Activated CD8-positive, alpha-beta memory T cell treated with anti-CD3 and anti-CD28 coated beads for 36 hours (primary cell): Measurements from ENCODE around the gene SENP1. TPM values are rescaled to one million over a fixed set of nuclear protein-coding genes. Genes with fewer than 3 reads are reported as not detected.

ENCODE experiments used
- CTCF ChIA-PET: fragments of 350-600 bp; sonication (Branson Sonifier 250); formaldehyde crosslinking; loops from one replicate; lab custom pipeline; 2021; ENCODE audit warnings: antibody characterized with exemption; lab: Charles Lee
- POLR2A ChIA-PET: fragments of 350-600 bp; sonication (Branson Sonifier 250); formaldehyde crosslinking; loops from one replicate; lab custom pipeline; 2021; ENCODE audit warnings: antibody characterized with exemption; lab: Charles Lee
- total RNA-seq, 2 experiments: library from RNA; stranded (reverse); gene quantifications; one replicate each; pipeline ENCODE4 v1.2.3, GENCODE V29; 2021

The SENP1 gene
- total RNA-seq, 2 experiments from 2014 or later = 48.3 to 48.6 TPM

- CTCF ChIA-PET = no interaction called here
- POLR2A ChIA-PET = no interaction called here
Measured at GRCh38 chr12:48045061-48045846, 60.6 kb downstream of the SENP1 start.

GRCh38 chr12:48044396-48044795 lies 61.5 kb downstream of the SENP1 start:
- POLR2A ChIA-PET = interaction anchor here (0.6 kb wide), 1 partner anchor 26 kb away, joined by 3 read pairs; no protein-coding TSS in a partner anchor
- CTCF ChIA-PET = no interaction called here

GRCh38 chr12:48043771-48044170 lies 62.1 kb downstream of the SENP1 start:
- ChIA-PET CTCF (no interaction called here), POLR2A (interaction anchor here (0.6 kb wide), 1 partner anchor 26 kb away, joined by 3 read pairs; no protein-coding TSS in a partner anchor)

GRCh38 chr12:48041591-48042423 lies 64.1 kb downstream of the SENP1 start:
- POLR2A ChIA-PET = no interaction called here
- CTCF ChIA-PET = no interaction called here

- CTCF ChIA-PET = no interaction called here
- POLR2A ChIA-PET = no interaction called here
Measured at GRCh38 chr12:48040354-48040753, 65.5 kb downstream of the SENP1 start.

- POLR2A ChIA-PET = no interaction called here
- CTCF ChIA-PET = no interaction called here
Measured at GRCh38 chr12:48039151-48039550, 66.7 kb downstream of the SENP1 start.

GRCh38 chr12:48038085-48038484 lies 67.8 kb downstream of the SENP1 start:
- CTCF ChIA-PET = no interaction called here
- POLR2A ChIA-PET = no interaction called here

GRCh38 chr12:48037267-48037915 lies 68.5 kb downstream of the SENP1 start:
- ChIA-PET POLR2A (no interaction called here), CTCF (no interaction called here)

GRCh38 chr12:48036818-48037217 lies 69.1 kb downstream of the SENP1 start:
- ChIA-PET POLR2A (no interaction called here), CTCF (no interaction called here)

- ChIA-PET CTCF (no interaction called here), POLR2A (no interaction called here)
Measured at GRCh38 chr12:48034835-48035805, 70.8 kb downstream of the SENP1 start.

GRCh38 chr12:48033451-48033850 lies 72.4 kb downstream of the SENP1 start:
- POLR2A ChIA-PET = no interaction called here

GRCh38 chr12:48032597-48032996 lies 73.3 kb downstream of the SENP1 start:
- CTCF ChIA-PET = no interaction called here

More at GRCh38 chr12:48033451-48033850, 72.4 kb downstream of the SENP1 start:
- CTCF ChIA-PET = no interaction called here

GRCh38 chr12:48031135-48031960 lies 74.5 kb downstream of the SENP1 start:
- ChIA-PET POLR2A (no interaction called here), CTCF (no interaction called here)

More at GRCh38 chr12:48032597-48032996, 73.3 kb downstream of the SENP1 start:
- POLR2A ChIA-PET = no interaction called here

GRCh38 chr12:48030173-48030650 lies 75.7 kb downstream of the SENP1 start:
- POLR2A ChIA-PET = no interaction called here
- CTCF ChIA-PET = no interaction called here

GRCh38 chr12:48029491-48030172 lies 76.2 kb downstream of the SENP1 start:
- POLR2A ChIA-PET = no interaction called here
- CTCF ChIA-PET = no interaction called here

GRCh38 chr12:48028541-48029431 lies 77.1 kb downstream of the SENP1 start:
- ChIA-PET CTCF (no interaction called here), POLR2A (no interaction called here)
